K562 (cell line): ENCODE measurements around the gene CCDC18. TPM values are rescaled to one million over a fixed set of nuclear protein-coding genes. Genes with fewer than 3 reads are reported as not detected.

ENCODE experiments used
- ATAC-seq: fragments of 200-7000 bp; cut with Tn5 transposase; 3 replicates; pipeline ENCODE4 v1.9.1; 2020; ENCODE audit warnings: moderate library complexity
- BruUV-seq: library from RNA; stranded (reverse); fragments of 400-500 nt; replicated peaks from 2 replicates; lab custom pipeline; 2021; lab: Mats Ljungman, UMichigan
- CTCF ChIA-PET: fragments of 300-600 bp; formaldehyde crosslinking; extraction: SDS; loops from one replicate; lab custom pipeline; 2021; ENCODE audit warnings: low intra/inter-chr PET ratio; lab: Yijun Ruan, JAX
- POLR2A ChIA-PET: fragments of 300-600, 350-650 bp; sonication (Branson Sonifier 250); formaldehyde crosslinking; extraction: SDS; loops from one replicate; lab custom pipeline; 2021; ENCODE audit warnings: antibody characterized with exemption, inconsistent platforms; lab: Yijun Ruan, JAX
- DNase-seq, 4 experiments: peaks; one replicate each; pipeline versions ENCODE4 v3.0.0 to v3.0.0-alpha.2; 2011 to 2018; ENCODE audit warnings: low spot score in 3 of 4, mixed read lengths in 3 of 4; ENCODE audit errors: extremely low read depth in 1 of 4
- FAIRE-seq: peaks from 2 replicates; lab custom pipeline; 2011; peaks lifted over from hg19 to GRCh38; lab: Jason Lieb, UNC
- H2AFZ ChIP-seq: 2 replicates; pipeline ENCODE4 v1.6.0; 2011; ENCODE audit warnings: low read depth, low read length, control low read depth, inconsistent platforms
- H3K27ac ChIP-seq: fragments of 200-600 bp; 3 replicates; pipeline ENCODE4 v1.8.0; 2011; ENCODE audit warnings: low read depth, mild to moderate bottlenecking, control low read depth, inconsistent platforms, low read length, moderate library complexity, mixed read lengths; ENCODE audit errors: extremely low read depth
- H3K27me3 ChIP-seq, 2 experiments: fragments of 300-600 bp in 1 of 2; 2 replicates in 1 of 2; 3 replicates in 1 of 2; pipeline versions ENCODE4 v1.6.0 to v1.8.0; 2011; ENCODE audit warnings: inconsistent platforms in 2 of 2, low read length in 2 of 2, mild to moderate bottlenecking in 1 of 2, mixed read lengths in 1 of 2, moderate library complexity in 1 of 2; ENCODE audit not compliant: control insufficient read depth in 2 of 2, insufficient read depth in 2 of 2
- H3K36me3 ChIP-seq: fragments of 300-600 bp; 3 replicates; pipeline ENCODE4 v1.8.0; 2011; ENCODE audit warnings: mild to moderate bottlenecking, low read length, inconsistent platforms; ENCODE audit not compliant: control insufficient read depth, insufficient read depth
- H3K4me1 ChIP-seq, 2 experiments: fragments of 200-600 bp in 1 of 2; replicated peaks in 1 of 2; 2 replicates in 1 of 2; 3 replicates in 1 of 2; pipeline versions ENCODE4 v1.5.1 to v1.8.0; 2011; ENCODE audit warnings: inconsistent platforms in 2 of 2, low read length in 2 of 2, mild to moderate bottlenecking in 1 of 2, mixed read lengths in 1 of 2, moderate library complexity in 1 of 2; ENCODE audit not compliant: control insufficient read depth in 2 of 2, insufficient read depth in 2 of 2
- H3K4me2 ChIP-seq: 2 replicates; pipeline ENCODE4 v1.6.1; 2011; ENCODE audit warnings: low read length, control low read depth, inconsistent platforms, mixed read lengths; ENCODE audit not compliant: insufficient read depth
- H3K4me3 ChIP-seq: fragments of 200-600 bp; sonication (generic), shearing (Covaris generic); 2 replicates; pipeline ENCODE4 v1.5.1; 2016; ENCODE audit warnings: control low read depth, inconsistent platforms
- H3K79me2 ChIP-seq: fragments of 200-600 bp; 3 replicates; pipeline ENCODE4 v1.8.0; 2011; ENCODE audit warnings: low read length, inconsistent platforms; ENCODE audit not compliant: control insufficient read depth, insufficient read depth
- H3K9ac ChIP-seq, 2 experiments: 2 replicates each; pipeline versions ENCODE4 v1.6.0 to v1.6.1; 2011; ENCODE audit warnings: low read depth in 2 of 2, low read length in 2 of 2, control low read depth in 1 of 2, inconsistent platforms in 1 of 2, mild to moderate bottlenecking in 1 of 2, mixed read lengths in 1 of 2; ENCODE audit not compliant: insufficient read depth in 1 of 2
- H3K9me1 ChIP-seq: one replicate; pipeline ENCODE4 v1.6.0; 2011; ENCODE audit warnings: inconsistent platforms, mild to moderate bottlenecking, low read length, moderate library complexity; ENCODE audit not compliant: control insufficient read depth, insufficient read depth
- H3K9me3 ChIP-seq: replicated peaks from 2 replicates; pipeline ENCODE4 v1.5.1; 2011; ENCODE audit warnings: low read depth, low read length, inconsistent platforms; ENCODE audit not compliant: control insufficient read depth, insufficient read depth
- H4K20me1 ChIP-seq: replicated peaks from 2 replicates; pipeline ENCODE4 v1.6.1; 2011; ENCODE audit warnings: low read length, inconsistent platforms, mixed read lengths; ENCODE audit not compliant: control insufficient read depth, insufficient read depth
- ARHGAP35 ChIP-seq: fragments of 450-650 bp; IDR thresholded peaks from 2 replicates; pipeline ENCODE4 v1.6.1; 2018; ENCODE audit not compliant: partially characterized antibody
- CBX8 ChIP-seq: fragments of 200-600 bp; sonication (generic); IDR thresholded peaks from 2 replicates; pipeline ENCODE4 v1.6.1; 2012; ENCODE audit warnings: borderline replicate concordance, mixed run types, low read depth, mild to moderate bottlenecking, moderate library complexity, mixed read lengths, low read length, control low read depth, inconsistent platforms; ENCODE audit not compliant: poor library complexity, severe bottlenecking; ENCODE audit errors: extremely low read depth
- CC2D1A ChIP-seq: fragments of 450-650 bp; IDR thresholded peaks from 2 replicates; pipeline ENCODE4 v1.6.1; 2017; ENCODE audit warnings: mild to moderate bottlenecking
- CREM ChIP-seq: IDR thresholded peaks from 2 replicates; pipeline ENCODE4 v1.6.1; 2014; ENCODE audit warnings: antibody characterized with exemption, low read depth
- KLF16 ChIP-seq: IDR thresholded peaks from 2 replicates; pipeline ENCODE4 v1.6.1; 2016; ENCODE audit warnings: antibody characterized with exemption
- RAD21 ChIP-seq, 2 experiments: fragments of 250-450 bp in 1 of 2; fragments of 450-650 bp in 1 of 2; sonication (Bioruptor Pico) in 1 of 2; formaldehyde crosslinking in 1 of 2; IDR thresholded peaks in 1 of 2; conservative IDR thresholded peaks in 1 of 2; 2 replicates each; pipeline versions ENCODE4 v1.4.0 to v1.8.0; 2020 to 2022; ENCODE audit warnings: mild to moderate bottlenecking in 2 of 2, moderate library complexity in 1 of 2
- RB1 ChIP-seq: fragments of 450-650 bp; IDR thresholded peaks from 2 replicates; pipeline ENCODE4 v1.6.1; 2017; ENCODE audit warnings: low read depth, mild to moderate bottlenecking
- SMC3 ChIP-seq: conservative IDR thresholded peaks from 2 replicates; pipeline ENCODE4 v1.6.1; 2011; ENCODE audit warnings: low read depth, low read length, improper control_type of control experiment; ENCODE audit not compliant: insufficient read depth
- ZNF41 ChIP-seq: fragments of 250-450 bp; sonication (Bioruptor Pico); conservative IDR thresholded peaks from 2 replicates; pipeline ENCODE4 v1.4.0; 2020; ENCODE audit warnings: mild to moderate bottlenecking
- WGBS: fragments of 100-300 bp; shearing (Covaris generic); methylation state at CpG from one replicate; pipeline ENCODE4 v1.1.6; 2016; ENCODE audit warnings: low coverage, mixed read lengths; ENCODE audit not compliant: insufficient coverage; ENCODE audit errors: missing lambda C conversion rate; 5-methylcytosine and 5-hydroxymethylcytosine counted together
- in situ Hi-C: fragments of 300-500 bp; cut with MboI; formaldehyde crosslinking; loops from 4 replicates; pipeline ENCODE4 v1.15.0; 2018; ENCODE audit warnings: inconsistent platforms, mixed read lengths
- intact Hi-C: fragments of 100-400 bp; cut with micrococcal nuclease; formaldehyde crosslinking; loops from 2 replicates; pipeline ENCODE4 v1.14.2; 2022
- polyA plus RNA-seq, 8 experiments: library from polyadenylated mRNA; depleted of rRNA in 4 of 8; stranded (reverse) in 5 of 8; unstranded in 3 of 8; fragments of >200 nt; fragmentation: Nextera tagmentation in 2 of 8; fragmentation: Illumina TruSeq in 1 of 8; extraction: Ambion mirVana in 2 of 8; extraction: Trizol in 1 of 8; gene quantifications; 2 replicates each; pipeline versions ENCODE4 v1.2.1 to v1.2.3, GENCODE V29; 2011 to 2014; ENCODE audit warnings: inconsistent platforms in 1 of 8, missing spikeins in 1 of 8
- total RNA-seq, 7 experiments: library from RNA; depleted of rRNA in 6 of 7; stranded (reverse); fragments of >200 nt in 6 of 7; fragmentation: Illumina TruSeq in 2 of 7; extraction: Trizol in 2 of 7; gene quantifications; 2 replicates each; pipeline versions ENCODE4 v1.2.1 to v1.2.3, GENCODE V29; 2011 to 2021; ENCODE audit warnings: low replicate concordance in 1 of 7
- TF ChIP-seq, protein P1 (sequence below), 2 experiments: fragments of 250-450 bp in 1 of 2; fragments of 450-650 bp in 1 of 2; sonication (Bioruptor Pico) in 1 of 2; IDR thresholded peaks; 2 replicates each; pipeline versions ENCODE4 v1.6.1 to v1.8.0; 2016 to 2021; ENCODE audit warnings: mild to moderate bottlenecking in 2 of 2, moderate library complexity in 2 of 2, missing compliant biosample characterization in 1 of 2, missing genetic modification characterization in 1 of 2
- TF ChIP-seq, protein P2 (sequence below): fragments of 450-650 bp; formaldehyde crosslinking; IDR thresholded peaks from 2 replicates; pipeline ENCODE4 v1.4.0; 2020; ENCODE audit warnings: mild to moderate bottlenecking, moderate library complexity
- TF ChIP-seq, protein P3 (sequence below), 3 experiments: IDR thresholded peaks in 2 of 3; conservative IDR thresholded peaks in 1 of 3; 2 replicates each; pipeline ENCODE4 v1.5.1; 2011 to 2012; ENCODE audit warnings: low read length in 3 of 3, mild to moderate bottlenecking in 3 of 3, control low read depth in 2 of 3, improper control_type of control experiment in 1 of 3, inconsistent platforms in 1 of 3, low read depth in 1 of 3, mixed read lengths in 1 of 3, moderate library complexity in 1 of 3; ENCODE audit not compliant: insufficient read depth in 2 of 3

The CCDC18 gene
- total and polyA plus RNA-seq, 9 of the 15 experiments (the other 6 are each of a cell fraction or from before 2014, with no cell fraction given) = 19.5 to 34.2 (median 24.3) TPM

- no peak overlapping the region for H3K27ac ChIP-seq
- H2AFZ ChIP-seq = no peak overlapping the region
- H4K20me1 ChIP-seq = no peaks in the 10 kb centered on the region
- FAIRE-seq (peak; percentile 74), DNase-seq (peak; percentile 46 to 67 (median 52)), ATAC-seq (peak; percentile 90)
- H3K4me1 ChIP-seq = peaks cover 0 to 3% of the 10 kb centered on the region in 2 experiments; a peak in 2 of 5 replicates
- no peak overlapping the region for H3K9ac ChIP-seq
- ChIA-PET CTCF (interaction anchor here (0.7 to 1.3 kb wide), 5 partner anchors 133 to 510 kb away, joined by 3 to 5 read pairs (median 4); no protein-coding TSS in a partner anchor), POLR2A (interaction anchor here (0.7 to 1.5 kb wide), 5 partner anchors 8 to 34 kb away, joined by 3 to 5 read pairs (median 4); no protein-coding TSS in a partner anchor)
- no TSS peak for BruUV-seq
- intact Hi-C loops (loop anchor here (2.0 to 5.0 kb wide), 6 partner anchors 43 to 540 kb away; partner anchors contain the start of genes DR1 and MTF2), in situ Hi-C loops (loop anchor here (10.0 kb wide), 2 partner anchors 130 to 320 kb away; no protein-coding TSS in a partner anchor)
- no peaks in the 10 kb centered on the region for H3K79me2 ChIP-seq
- no peaks in the 10 kb centered on the region for H3K9me1 ChIP-seq
- no peaks in the 10 kb centered on the region for H3K27me3 ChIP-seq
- H3K9me3 ChIP-seq = no peaks in the 10 kb centered on the region
- 0% methylated on average over 2 of the region's 2 CpGs for WGBS
- no peak overlapping the region for H3K4me2 ChIP-seq
- H3K36me3 ChIP-seq = no peaks in the 10 kb centered on the region
- H3K4me3 ChIP-seq = no peak overlapping the region
- 0 out of 2 replicates have a peak, but pooled peaks have one; percentile 14 for TF ChIP-seq RB1
- peak; percentile 68 for TF ChIP-seq SMC3
- TF ChIP-seq, protein P1, sequence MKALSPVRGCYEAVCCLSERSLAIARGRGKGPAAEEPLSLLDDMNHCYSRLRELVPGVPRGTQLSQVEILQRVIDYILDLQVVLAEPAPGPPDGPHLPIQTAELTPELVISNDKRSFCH (CRISPR knock-in tag; IDR thresholded peaks at IDR 0.05) = no peak
- TF ChIP-seq, protein P1 (tag; IDR thresholded peaks at IDR 0.05) = no peak
- TF ChIP-seq KLF16 = 0 out of 2 replicates have a peak, but pooled peaks have one; percentile 16
- TF ChIP-seq ZNF41 (CRISPR knock-in tag) = 0 out of 2 replicates have a peak, but pooled peaks have one; percentile 20
- TF ChIP-seq RAD21 (CRISPR knock-in tag; conservative IDR thresholded peaks at IDR 0.05 in 1 of 2, IDR thresholded peaks at IDR 0.05 in 1 of 2) = peak; percentile 78 to 93
- TF ChIP-seq, protein P2, sequence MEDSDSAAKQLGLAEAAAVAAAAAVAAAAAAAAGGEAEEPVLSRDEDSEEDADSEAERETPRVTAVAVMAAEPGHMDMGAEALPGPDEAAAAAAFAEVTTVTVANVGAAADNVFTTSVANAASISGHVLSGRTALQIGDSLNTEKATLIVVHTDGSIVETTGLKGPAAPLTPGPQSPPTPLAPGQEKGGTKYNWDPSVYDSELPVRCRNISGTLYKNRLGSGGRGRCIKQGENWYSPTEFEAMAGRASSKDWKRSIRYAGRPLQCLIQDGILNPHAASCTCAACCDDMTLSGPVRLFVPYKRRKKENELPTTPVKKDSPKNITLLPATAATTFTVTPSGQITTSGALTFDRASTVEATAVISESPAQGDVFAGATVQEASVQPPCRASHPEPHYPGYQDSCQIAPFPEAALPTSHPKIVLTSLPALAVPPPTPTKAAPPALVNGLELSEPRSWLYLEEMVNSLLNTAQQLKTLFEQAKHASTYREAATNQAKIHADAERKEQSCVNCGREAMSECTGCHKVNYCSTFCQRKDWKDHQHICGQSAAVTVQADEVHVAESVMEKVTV = peak; percentile 66; the same call in 1 of the 2 replicates
- TF ChIP-seq ARHGAP35 = no peak
- no peak for TF ChIP-seq CBX8
- 0 out of 2 replicates have a peak, but pooled peaks have one; percentile 48 for TF ChIP-seq CC2D1A
- 0 out of 2 replicates have a peak, but pooled peaks have one; percentile 15 for TF ChIP-seq CREM
- TF ChIP-seq, protein P3, sequence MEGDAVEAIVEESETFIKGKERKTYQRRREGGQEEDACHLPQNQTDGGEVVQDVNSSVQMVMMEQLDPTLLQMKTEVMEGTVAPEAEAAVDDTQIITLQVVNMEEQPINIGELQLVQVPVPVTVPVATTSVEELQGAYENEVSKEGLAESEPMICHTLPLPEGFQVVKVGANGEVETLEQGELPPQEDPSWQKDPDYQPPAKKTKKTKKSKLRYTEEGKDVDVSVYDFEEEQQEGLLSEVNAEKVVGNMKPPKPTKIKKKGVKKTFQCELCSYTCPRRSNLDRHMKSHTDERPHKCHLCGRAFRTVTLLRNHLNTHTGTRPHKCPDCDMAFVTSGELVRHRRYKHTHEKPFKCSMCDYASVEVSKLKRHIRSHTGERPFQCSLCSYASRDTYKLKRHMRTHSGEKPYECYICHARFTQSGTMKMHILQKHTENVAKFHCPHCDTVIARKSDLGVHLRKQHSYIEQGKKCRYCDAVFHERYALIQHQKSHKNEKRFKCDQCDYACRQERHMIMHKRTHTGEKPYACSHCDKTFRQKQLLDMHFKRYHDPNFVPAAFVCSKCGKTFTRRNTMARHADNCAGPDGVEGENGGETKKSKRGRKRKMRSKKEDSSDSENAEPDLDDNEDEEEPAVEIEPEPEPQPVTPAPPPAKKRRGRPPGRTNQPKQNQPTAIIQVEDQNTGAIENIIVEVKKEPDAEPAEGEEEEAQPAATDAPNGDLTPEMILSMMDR (IDR thresholded peaks at IDR 0.05 in 2 of 3, conservative IDR thresholded peaks at IDR 0.05 in 1 of 3; ENCODE audit: insufficient read depth in 2 of 3, low read depth in 1 of 3, low read length in 3 of 3) = peak; percentile 58 to 90 (median 79); a peak in 5 of 6 replicates
These were observed 124.2 kb downstream of the CCDC18 start for GRCh38 chr1:93304716-93305138.
